HG02588 (cell line): ENCODE data around the gene MAML1.

Experiments
- ATAC-seq: cut with Tn5 transposase; IDR thresholded peaks from one replicate; pipeline ENCODE4 v1.9.1; 2021; ENCODE audit warnings: mild to moderate bottlenecking, moderate library complexity; ENCODE audit not compliant: unreplicated experiment

MAML1 gene

GRCh38 chr5:179819296-179820126 lies 86.9 kb downstream of the MAML1 start:
- no peak for ATAC-seq

DNA sequence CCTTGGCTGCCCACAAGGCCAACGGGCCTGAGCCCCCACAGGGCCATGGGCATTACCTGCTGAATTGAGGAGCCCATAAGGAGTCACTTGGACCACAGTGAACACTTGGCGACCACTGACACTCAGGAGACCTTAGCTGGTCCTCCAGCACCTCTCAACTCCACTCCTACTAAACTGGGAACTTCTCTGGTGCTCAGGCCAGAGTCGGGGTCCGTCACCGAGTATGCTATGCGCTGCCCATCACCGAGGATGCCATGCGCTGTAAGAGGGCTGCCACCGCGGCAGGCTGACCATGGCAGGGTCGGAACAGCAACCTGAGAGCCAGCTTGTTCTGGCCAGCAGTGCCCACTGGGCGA lies 87.5 kb downstream of the MAML1 start:
- no peak for ATAC-seq

DNA sequence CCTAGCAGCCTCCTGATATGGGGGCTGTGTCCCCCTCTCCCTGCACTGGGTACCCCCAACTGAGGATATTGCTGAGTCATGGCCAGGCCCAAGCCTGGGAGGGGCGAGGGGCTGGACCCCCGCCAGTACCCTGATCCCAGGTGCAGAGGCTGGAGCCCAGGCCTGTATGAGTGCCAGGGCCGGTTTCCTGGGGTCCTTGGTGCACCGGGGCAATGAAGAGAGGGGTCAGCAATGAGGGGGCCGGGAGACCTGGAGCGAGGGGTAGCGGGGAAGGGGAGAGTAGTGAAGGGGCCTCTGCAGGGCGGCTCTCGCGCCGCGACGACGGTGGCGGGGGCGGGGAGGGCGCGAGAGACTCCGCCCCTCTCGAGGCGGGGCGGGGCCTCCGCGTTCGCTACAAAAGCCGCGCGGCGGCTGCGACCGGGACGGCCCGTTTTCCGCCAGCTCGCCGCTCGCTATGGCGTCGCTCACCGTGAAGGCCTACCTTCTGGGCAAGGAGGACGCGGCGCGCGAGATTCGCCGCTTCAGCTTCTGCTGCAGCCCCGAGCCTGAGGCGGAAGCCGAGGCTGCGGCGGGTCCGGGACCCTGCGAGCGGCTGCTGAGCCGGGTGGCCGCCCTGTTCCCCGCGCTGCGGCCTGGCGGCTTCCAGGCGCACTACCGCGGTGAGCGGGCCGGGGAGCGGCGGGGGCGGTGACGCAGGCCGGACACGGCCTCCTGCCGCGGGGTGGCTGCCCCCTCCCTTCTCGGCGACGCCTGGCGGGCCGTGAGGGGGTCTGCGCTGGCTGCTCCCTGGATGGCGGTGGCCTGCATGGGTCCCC lies 88.1 kb downstream of the MAML1 start, which contains the start of gene SQSTM1:
Gene SQSTM1, plus strand, starts transcription at position 423 of the 815 bp plus-strand sequence. Its CDS starts 32 bp downstream, at position 455.
- peak; percentile 35 for ATAC-seq

DNA sequence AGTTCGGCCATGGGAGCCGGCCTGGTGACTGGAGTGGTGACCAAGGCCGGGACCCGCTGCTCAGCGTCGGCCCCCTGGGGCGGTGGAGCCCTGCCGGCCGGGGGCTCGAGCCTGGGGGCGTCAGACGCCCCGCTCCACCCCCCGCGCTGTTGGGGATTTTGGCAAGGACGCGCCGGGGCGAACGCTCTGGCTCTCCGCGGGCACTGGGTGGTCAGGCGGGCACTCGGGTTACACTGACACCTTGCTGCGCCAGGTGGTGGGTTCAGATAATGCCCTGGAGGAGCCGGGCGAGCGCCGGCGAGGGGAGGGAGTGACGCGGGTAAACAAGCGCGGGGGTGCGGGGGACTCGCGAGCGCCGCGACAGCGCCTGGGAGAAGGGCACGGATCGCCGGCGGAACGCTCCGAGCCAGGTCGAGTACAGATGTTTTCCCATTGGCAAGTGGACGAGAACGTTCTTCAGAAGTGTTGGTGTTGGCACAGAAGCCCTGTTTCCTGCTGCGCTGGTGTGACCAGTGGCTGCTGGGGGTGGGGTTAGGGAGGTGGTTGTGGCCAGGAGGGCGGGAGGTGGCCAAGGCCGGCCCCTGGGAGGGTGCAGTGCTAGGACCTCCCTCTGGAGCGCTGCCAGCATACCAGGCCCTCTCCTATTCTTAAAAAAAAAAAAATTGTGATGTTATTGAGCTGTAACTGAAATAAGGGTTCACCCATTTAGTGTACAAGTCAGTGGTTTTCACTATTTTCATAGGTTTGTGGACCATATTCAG lies 88.9 kb downstream of the MAML1 start:
- ATAC-seq, result peak; percentile 39

DNA sequence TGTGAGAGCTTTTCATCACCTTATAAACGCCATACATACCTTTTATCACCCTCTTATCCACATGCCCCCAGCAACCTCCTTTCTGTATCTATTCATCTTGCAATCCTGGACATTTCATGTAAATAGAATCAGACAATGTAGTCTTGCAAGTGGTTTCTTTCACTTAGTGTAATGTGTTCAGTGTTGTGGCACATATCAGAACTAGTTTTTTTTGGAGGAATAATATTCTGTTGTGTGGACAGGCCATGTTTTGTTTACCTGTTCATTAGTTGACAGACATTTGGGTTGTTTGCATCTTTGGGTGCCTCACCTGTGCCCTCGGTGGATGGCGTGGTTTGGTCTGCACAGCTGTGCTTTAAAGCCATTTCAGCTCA lies 89.4 kb downstream of the MAML1 start:
- ATAC-seq, result no peak

DNA sequence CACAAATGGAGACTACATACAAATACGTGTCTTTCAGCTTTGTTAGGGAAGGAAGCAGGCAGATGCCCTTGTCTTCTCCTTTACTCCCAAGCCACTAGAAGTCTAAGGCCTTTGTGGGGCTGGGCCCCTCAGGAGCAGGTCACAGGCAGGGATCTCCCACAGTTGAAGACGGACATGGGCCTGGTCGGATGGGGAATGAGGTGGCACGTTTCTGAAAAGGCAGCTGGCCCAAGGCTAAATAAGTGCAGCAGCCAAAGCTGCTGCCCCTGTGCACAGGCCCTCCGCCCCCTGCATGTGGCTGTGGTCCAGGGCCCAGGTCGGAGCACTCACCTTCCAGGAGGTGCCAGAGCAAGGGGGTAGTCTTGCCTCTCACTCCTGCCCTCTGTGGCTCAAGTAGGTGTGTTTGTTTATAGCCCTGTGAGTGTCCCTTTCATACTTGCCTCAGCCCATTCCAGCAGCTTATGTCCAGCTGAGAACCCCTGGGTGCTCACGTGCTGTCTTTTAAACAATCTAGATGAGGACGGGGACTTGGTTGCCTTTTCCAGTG lies 89.9 kb downstream of the MAML1 start:
- no peak for ATAC-seq

GRCh38 chr5:179823937-179824744 lies 91.5 kb downstream of the MAML1 start:
- no peak for ATAC-seq

DNA sequence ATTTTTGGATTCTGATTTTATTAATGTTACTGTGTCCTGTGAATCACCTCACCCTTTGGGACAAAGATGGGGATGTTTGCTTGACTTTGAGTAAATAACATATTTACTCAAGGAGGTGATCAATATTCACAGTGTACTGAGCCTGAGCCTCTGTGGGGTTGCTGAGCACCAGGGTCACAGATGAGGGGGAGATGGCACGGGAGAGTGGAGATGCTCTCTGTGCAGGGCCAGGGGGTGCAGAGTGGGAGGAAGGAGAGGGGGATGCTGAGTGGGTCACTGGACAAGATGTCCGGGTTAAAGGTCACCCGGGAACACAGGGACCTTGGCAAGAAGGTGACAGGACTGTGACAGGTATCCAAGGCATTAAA lies 92.1 kb downstream of the MAML1 start:
- no peak for ATAC-seq

DNA sequence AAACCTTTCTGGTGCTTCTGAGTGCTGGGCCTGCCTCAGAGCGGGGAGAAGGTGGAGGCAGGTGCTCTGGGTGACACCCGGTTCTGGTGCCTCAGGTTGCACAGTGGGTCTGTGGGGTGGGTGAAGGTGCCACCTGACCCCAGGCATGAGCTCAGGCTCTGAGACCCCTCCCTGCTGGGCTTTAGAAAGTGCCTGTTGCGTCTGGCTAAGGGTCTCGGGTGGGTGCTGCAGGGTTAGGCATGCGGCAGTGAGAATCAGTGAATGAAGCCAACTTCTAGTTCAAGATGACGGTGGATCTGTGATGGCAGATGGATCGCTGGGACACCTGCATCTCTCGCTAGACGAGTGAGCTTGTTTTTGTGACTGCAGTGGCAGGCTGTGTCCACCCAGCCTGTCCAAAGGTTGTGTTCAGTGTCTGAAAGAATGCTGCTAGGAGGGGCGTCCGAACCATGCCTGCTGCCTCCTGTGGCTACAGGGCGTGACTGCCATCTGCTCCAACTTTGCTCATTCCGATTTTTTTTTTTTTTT lies 93.1 kb downstream of the MAML1 start:
- no peak for ATAC-seq
